ENCODE data around the gene PNPLA6.

PNPLA6 gene

DNA sequence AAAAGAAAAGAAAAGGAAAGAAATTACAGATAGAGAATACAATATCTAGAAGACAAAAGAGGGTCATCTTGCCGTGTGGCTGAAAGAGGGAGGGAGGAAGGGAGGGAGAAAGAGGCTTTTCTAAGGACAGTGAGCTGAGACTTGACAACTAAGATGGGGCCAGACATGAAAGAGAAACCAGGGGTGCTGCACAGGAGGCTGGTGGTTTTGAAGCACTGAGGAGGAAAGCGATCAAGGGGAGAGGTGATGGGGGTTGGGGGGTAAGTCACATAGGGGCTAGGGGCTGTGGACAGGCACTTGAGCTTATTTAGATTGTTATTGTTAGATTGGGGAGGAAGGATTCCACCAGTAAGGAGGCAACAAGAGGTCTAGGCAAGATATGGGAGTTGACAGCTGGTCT, 17.3 kb downstream of the PNPLA6 start:
- POLR2A ChIA-PET (ENCODE audit: low non-redundant PET) = no interaction called here
- TF ChIP-seq CTCF (conservative IDR thresholded peaks at IDR 0.05; ENCODE audit: low read depth) = no peak
- no peak overlapping the region for H3K27ac ChIP-seq
- CTCF ChIA-PET = interaction anchor here (0.6 to 1.0 kb wide), 3 partner anchors 16 to 168 kb away, joined by 3 to 9 read pairs (median 5); no protein-coding TSS in a partner anchor
- DNase-seq (ENCODE audit: low spot score) = no peak

DNA sequence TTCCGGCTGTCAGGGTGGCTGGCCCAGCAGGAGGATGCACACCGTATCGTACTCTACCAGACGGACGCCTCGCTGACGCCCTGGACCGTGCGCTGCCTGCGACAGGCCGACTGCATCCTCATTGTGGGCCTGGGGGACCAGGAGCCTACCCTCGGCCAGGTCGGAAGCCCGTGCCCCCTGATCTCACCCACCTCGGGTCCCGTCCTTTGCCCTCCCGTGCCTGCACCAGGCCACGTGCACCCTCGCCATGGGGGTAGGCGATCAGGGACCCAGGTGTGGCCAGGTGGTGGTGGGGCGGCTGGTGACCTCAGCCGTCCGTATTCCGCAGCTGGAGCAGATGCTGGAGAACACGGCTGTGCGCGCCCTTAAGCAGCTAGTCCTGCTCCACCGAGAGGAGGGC, 19.0 kb downstream of the PNPLA6 start:
- POLR2A ChIA-PET (ENCODE audit: low non-redundant PET) = no interaction called here
- TF ChIP-seq CTCF (conservative IDR thresholded peaks at IDR 0.05; ENCODE audit: low read depth) = no peak
- no peak for DNase-seq (ENCODE audit: low spot score)
- CTCF ChIA-PET = interaction anchor here (1.4 kb wide), 1 partner anchor 14 kb away, joined by 7 read pairs; no protein-coding TSS in a partner anchor
- H3K27ac ChIP-seq = no peak overlapping the region

DNA sequence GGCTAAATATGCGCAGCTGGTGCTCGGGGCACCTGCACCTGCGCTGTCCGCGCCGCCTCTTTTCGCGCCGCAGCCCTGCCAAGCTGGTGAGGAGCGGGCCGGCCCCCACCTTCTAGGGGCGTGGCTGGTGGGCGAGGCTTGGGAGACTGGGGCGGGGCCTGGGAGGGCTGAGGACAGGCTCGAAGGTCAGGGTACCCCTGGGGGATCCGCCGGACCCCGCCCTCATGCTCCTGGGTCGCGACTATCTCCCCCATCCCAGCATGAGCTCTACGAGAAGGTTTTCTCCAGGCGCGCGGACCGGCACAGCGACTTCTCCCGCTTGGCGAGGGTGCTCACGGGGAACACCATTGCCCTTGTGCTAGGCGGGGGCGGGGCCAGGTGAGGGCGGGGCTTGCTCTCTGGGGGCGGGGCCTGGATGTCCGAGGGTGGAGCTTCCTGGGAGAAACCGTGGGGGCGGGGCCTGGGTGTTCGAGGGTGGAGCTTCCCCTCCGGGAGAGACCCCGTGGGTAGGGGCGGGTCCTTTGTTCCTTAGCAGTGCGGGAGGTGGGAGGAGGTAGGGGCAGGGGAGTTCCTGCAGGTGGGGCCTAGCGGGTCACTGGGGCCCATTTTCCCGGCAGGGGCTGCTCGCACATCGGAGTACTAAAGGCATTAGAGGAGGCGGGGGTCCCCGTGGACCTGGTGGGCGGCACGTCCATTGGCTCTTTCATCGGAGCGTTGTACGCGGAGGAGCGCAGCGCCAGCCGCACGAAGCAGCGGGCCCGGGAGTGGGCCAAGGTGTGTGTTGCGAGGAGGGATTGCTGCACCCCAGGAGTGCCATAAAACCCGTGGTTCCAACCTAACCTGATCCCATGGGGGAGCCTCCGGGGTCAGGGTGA, 19.7 kb downstream of the PNPLA6 start:
- CTCF ChIA-PET = interaction anchor here (1.4 kb wide), 1 partner anchor 13 kb away, joined by 7 read pairs; no protein-coding TSS in a partner anchor
- TF ChIP-seq CTCF (conservative IDR thresholded peaks at IDR 0.05; ENCODE audit: low read depth) = no peak
- POLR2A ChIA-PET (ENCODE audit: low non-redundant PET) = no interaction called here
- DNase-seq (ENCODE audit: low spot score) = peak; percentile 63
- no peak overlapping the region for H3K27ac ChIP-seq

- no peak overlapping the region for H3K27ac ChIP-seq
- ChIA-PET CTCF (interaction anchor here (0.6 kb wide), 1 partner anchor 11 kb away, joined by 4 read pairs; no protein-coding TSS in a partner anchor), POLR2A (ENCODE audit: low non-redundant PET) (no interaction called here)
- TF ChIP-seq CTCF (conservative IDR thresholded peaks at IDR 0.05; ENCODE audit: low read depth) = no peak
- no peak for DNase-seq (ENCODE audit: low spot score)
Measured at GRCh38 chr19:7556696-7557315, 21.3 kb downstream of the PNPLA6 start.

GRCh38 chr19:7558667-7559066, 23.1 kb downstream of the PNPLA6 start:
- no peak for DNase-seq (ENCODE audit: low spot score)
- POLR2A ChIA-PET (ENCODE audit: low non-redundant PET) = no interaction called here
- TF ChIP-seq CTCF (conservative IDR thresholded peaks at IDR 0.05; ENCODE audit: low read depth) = no peak
- no peak overlapping the region for H3K27ac ChIP-seq
- CTCF ChIA-PET = interaction anchor here (0.6 kb wide), 1 partner anchor 119 kb away, joined by 5 read pairs; no protein-coding TSS in a partner anchor

DNA sequence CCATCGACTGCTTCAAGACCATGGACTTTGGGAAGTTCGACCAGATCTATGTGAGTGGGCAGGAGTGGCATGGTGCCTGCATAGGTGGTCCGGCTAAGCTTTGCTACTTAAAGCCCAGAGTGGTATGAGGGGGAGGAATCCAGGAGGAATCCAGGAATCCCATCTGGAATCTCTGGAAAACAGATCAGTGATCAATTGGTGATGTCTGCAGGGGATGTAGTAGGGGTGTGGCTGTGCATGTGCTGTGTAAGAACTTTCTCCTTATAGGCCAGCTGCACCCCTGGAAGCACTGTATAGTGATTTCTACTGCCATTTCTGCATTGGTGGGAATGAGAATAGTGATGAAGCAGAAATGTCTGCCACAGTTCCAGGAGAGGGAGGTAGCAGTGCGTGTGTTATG, 23.6 kb downstream of the PNPLA6 start:
- TF ChIP-seq CTCF (conservative IDR thresholded peaks at IDR 0.05; ENCODE audit: low read depth) = no peak
- no peak for DNase-seq (ENCODE audit: low spot score)
- CTCF ChIA-PET = interaction anchor here (0.6 kb wide), 1 partner anchor 120 kb away, joined by 5 read pairs; no protein-coding TSS in a partner anchor
- no peak overlapping the region for H3K27ac ChIP-seq
- POLR2A ChIA-PET (ENCODE audit: low non-redundant PET) = no interaction called here
